Muscle of arm (tissue), 12 donors: ENCODE data around the gene DNAH14. TPM values are rescaled to one million over a fixed set of nuclear protein-coding genes. Genes with fewer than 3 reads are reported as not detected.

ENCODE experiments used
- DNase-seq: peaks from one replicate; pipeline ENCODE4 v3.0.0-alpha.2; 2013
- polyA plus RNA-seq, 12 donors: library from polyadenylated mRNA; unstranded; fragments of 120-200 nt; gene quantifications; one replicate each; pipeline ENCODE4 v1.2.1, GENCODE V29; 2013; ENCODE audit not compliant: insufficient read length in 12 of 12

Gene DNAH14
- polyA plus RNA-seq, 12 donors: 4.0 to 16.5 (median 6.5) TPM; not detected in 1

DNA sequence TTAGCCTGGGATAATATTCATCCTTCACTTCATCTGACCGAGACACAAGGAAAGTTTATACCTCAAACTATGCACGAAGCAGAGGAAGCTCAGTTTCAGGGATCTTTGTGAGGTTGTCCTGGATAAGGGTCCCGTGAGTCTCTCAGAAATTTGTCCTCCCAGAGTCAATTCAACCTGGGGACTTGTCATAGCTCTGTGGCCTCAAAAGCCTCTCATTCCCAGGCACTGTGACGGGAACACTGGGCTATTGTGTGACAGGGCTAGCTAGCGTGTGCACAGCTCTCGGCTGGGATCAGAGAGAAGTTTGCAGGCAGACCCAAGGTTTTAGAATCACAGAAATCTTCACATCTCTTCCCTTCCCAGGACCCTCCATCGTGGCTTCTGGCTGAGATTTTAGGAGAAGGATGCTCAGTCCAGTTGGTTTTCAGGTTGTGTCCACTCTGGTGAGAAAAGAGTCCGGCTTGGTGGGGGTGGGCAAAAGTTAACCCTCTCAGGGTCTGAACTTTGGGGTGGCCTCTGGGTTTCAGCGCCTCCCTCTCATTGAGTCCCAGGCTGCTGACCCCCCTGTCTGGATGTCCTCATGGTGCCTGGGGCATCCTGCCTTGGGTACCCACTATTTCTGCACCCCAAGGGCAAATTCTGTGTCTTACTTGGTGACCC, 518.8 kb downstream of the DNAH14 start:
- no peak for DNase-seq
